H1 (cell line): Measurements from ENCODE around the gene PTPRD. TPM values are rescaled to one million over a fixed set of nuclear protein-coding genes. Genes with fewer than 3 reads are reported as not detected.

Experiments used
- CTCF ChIA-PET: fragments of 300-600 bp; sonication (Branson Sonifier 250); formaldehyde crosslinking; loops from one replicate; lab custom pipeline; 2021; ENCODE audit not compliant: partially characterized antibody; lab: Charles Lee
- POLR2A ChIA-PET: fragments of 300-600 bp; sonication (Branson Sonifier 250); formaldehyde crosslinking; loops from one replicate; lab custom pipeline; 2021; ENCODE audit warnings: inconsistent platforms; ENCODE audit not compliant: partially characterized antibody; lab: Charles Lee
- DNase-seq, 2 experiments: peaks; one replicate each; pipeline versions ENCODE4 v3.0.0 to v3.0.0-alpha.2; 2010 to 2022; ENCODE audit warnings: low spot score in 2 of 2, low read depth in 1 of 2, mixed read lengths in 1 of 2
- FAIRE-seq: peaks from 2 replicates; lab custom pipeline; 2011; peaks lifted over from hg19 to GRCh38; lab: Jason Lieb, UNC
- H2AFZ ChIP-seq: 2 replicates; pipeline ENCODE4 v1.8.1; 2012; ENCODE audit warnings: low read length, inconsistent platforms
- H2AK5ac ChIP-seq: 2 replicates; pipeline ENCODE4 v1.6.1; 2013; ENCODE audit warnings: low read depth, low read length
- H2BK120ac ChIP-seq: replicated peaks from 2 replicates; pipeline ENCODE3; 2013; ENCODE audit warnings: low read depth, low read length, inconsistent platforms
- H2BK12ac ChIP-seq: 2 replicates; pipeline ENCODE4 v1.6.1; 2013; ENCODE audit warnings: low read depth, low read length
- H2BK15ac ChIP-seq: 2 replicates; pipeline ENCODE4 v1.6.1; 2013; ENCODE audit warnings: low read length
- H2BK20ac ChIP-seq: 2 replicates; pipeline ENCODE4 v1.6.1; 2013; ENCODE audit warnings: low read length
- H2BK5ac ChIP-seq: 2 replicates; pipeline ENCODE4 v1.6.1; 2013; ENCODE audit warnings: low read depth, low read length
- H3K14ac ChIP-seq: 2 replicates; pipeline ENCODE4 v1.6.1; 2013; ENCODE audit warnings: inconsistent platforms; ENCODE audit not compliant: insufficient read length
- H3K18ac ChIP-seq: 2 replicates; pipeline ENCODE4 v1.6.1; 2013; ENCODE audit warnings: low read length; ENCODE audit errors: extremely low read depth
- H3K23ac ChIP-seq: 2 replicates; pipeline ENCODE4 v1.6.1; 2013; ENCODE audit warnings: inconsistent platforms; ENCODE audit not compliant: insufficient read length
- H3K23me2 ChIP-seq: 2 replicates; pipeline ENCODE4 v1.6.1; 2013; ENCODE audit warnings: low read depth, low read length
- H3K27ac ChIP-seq: 2 replicates; pipeline ENCODE4 v1.6.1; 2011; ENCODE audit warnings: low read depth, low read length, inconsistent platforms
- H3K27me3 ChIP-seq, 4 experiments: replicated peaks in 1 of 4; 1 replicate in 1 of 4; 2 replicates in 3 of 4; pipeline versions ENCODE4 v1.6.1 to v1.8.1; 2011 to 2013; ENCODE audit warnings: low read length in 3 of 4, mild to moderate bottlenecking in 3 of 4, inconsistent platforms in 2 of 4, mixed read lengths in 2 of 4, moderate library complexity in 1 of 4; ENCODE audit not compliant: control insufficient read depth in 3 of 4, insufficient read depth in 3 of 4; ENCODE audit errors: extremely low read depth in 1 of 4
- H3K36me3 ChIP-seq, 4 experiments: 2 replicates each; pipeline versions ENCODE4 v1.6.1 to v1.8.1; 2011 to 2013; ENCODE audit warnings: mild to moderate bottlenecking in 4 of 4, low read length in 3 of 4, moderate library complexity in 2 of 4, control low read depth in 1 of 4, inconsistent platforms in 1 of 4; ENCODE audit not compliant: insufficient read depth in 4 of 4, control insufficient read depth in 2 of 4
- H3K4ac ChIP-seq: replicated peaks from 2 replicates; pipeline ENCODE3; 2013; ENCODE audit warnings: low read length, low read depth, mixed read lengths, inconsistent platforms; ENCODE audit not compliant: insufficient read length
- H3K4me1 ChIP-seq, 4 experiments: replicated peaks in 1 of 4; 1 replicate in 1 of 4; 2 replicates in 3 of 4; pipeline versions ENCODE4 v1.6.1 to v1.8.1; 2011 to 2013; ENCODE audit warnings: low read length in 3 of 4, inconsistent platforms in 2 of 4, mixed read lengths in 1 of 4; ENCODE audit not compliant: insufficient read depth in 4 of 4, control insufficient read depth in 3 of 4
- H3K4me2 ChIP-seq, 2 experiments: 2 replicates each; pipeline versions ENCODE4 v1.6.1 to v1.8.1; 2011 to 2013; ENCODE audit warnings: low read depth in 2 of 2, low read length in 2 of 2, control low read depth in 1 of 2, inconsistent platforms in 1 of 2, mild to moderate bottlenecking in 1 of 2; ENCODE audit not compliant: insufficient read depth in 1 of 2
- H3K4me3 ChIP-seq, 4 experiments: fragments of 200-600, 300-600 bp in 1 of 4; sonication (generic), shearing (Covaris generic), sonication (Bioruptor Twin) in 1 of 4; 2 replicates each; pipeline versions ENCODE4 v1.5.1 to v1.8.1; 2011 to 2016; ENCODE audit warnings: low read length in 4 of 4, low read depth in 3 of 4, control low read depth in 2 of 4, inconsistent platforms in 2 of 4, mild to moderate bottlenecking in 2 of 4, mixed read lengths in 1 of 4, moderate library complexity in 1 of 4; ENCODE audit not compliant: insufficient read depth in 2 of 4; ENCODE audit errors: extremely low read depth in 1 of 4
- H3K56ac ChIP-seq: replicated peaks from 2 replicates; pipeline ENCODE3; 2013; ENCODE audit warnings: low read depth, mild to moderate bottlenecking, mixed read lengths, low read length, inconsistent platforms; ENCODE audit not compliant: insufficient read length
- H3K79me1 ChIP-seq: 2 replicates; pipeline ENCODE4 v1.6.1; 2013; ENCODE audit warnings: low read depth, low read length, control low read depth
- H3K79me2 ChIP-seq, 2 experiments: 2 replicates each; pipeline versions ENCODE4 v1.6.1 to v1.8.1; 2012 to 2013; ENCODE audit warnings: low read length in 2 of 2, mild to moderate bottlenecking in 2 of 2, inconsistent platforms in 1 of 2; ENCODE audit not compliant: insufficient read depth in 2 of 2, control insufficient read depth in 1 of 2
- H3K9ac ChIP-seq, 4 experiments: replicated peaks in 1 of 4; 1 replicate in 1 of 4; 2 replicates in 3 of 4; pipeline versions ENCODE4 v1.6.1 to v1.8.1; 2011 to 2013; ENCODE audit warnings: low read depth in 3 of 4, low read length in 3 of 4, control low read depth in 2 of 4, mild to moderate bottlenecking in 2 of 4, moderate library complexity in 2 of 4, inconsistent platforms in 1 of 4; ENCODE audit errors: extremely low read depth in 1 of 4
- H3K9me3 ChIP-seq, 2 experiments: 2 replicates each; pipeline versions ENCODE4 v1.6.1 to v1.8.1; 2012 to 2013; ENCODE audit warnings: mild to moderate bottlenecking in 2 of 2, moderate library complexity in 2 of 2, control low read depth in 1 of 2, inconsistent platforms in 1 of 2, low read depth in 1 of 2, low read length in 1 of 2, mixed read lengths in 1 of 2; ENCODE audit not compliant: insufficient read depth in 2 of 2
- H4K20me1 ChIP-seq, 2 experiments: replicated peaks in 1 of 2; 2 replicates each; pipeline versions ENCODE3 to v1.8.1; 2011 to 2013; ENCODE audit warnings: inconsistent platforms in 2 of 2, low read length in 2 of 2, mild to moderate bottlenecking in 1 of 2; ENCODE audit not compliant: insufficient read depth in 2 of 2, control insufficient read depth in 1 of 2
- H4K5ac ChIP-seq: 2 replicates; pipeline ENCODE4 v1.6.1; 2013; ENCODE audit warnings: low read length, low read depth, mixed read lengths, inconsistent platforms; ENCODE audit not compliant: insufficient read length
- H4K8ac ChIP-seq: 2 replicates; pipeline ENCODE4 v1.8.0; 2013; ENCODE audit warnings: mild to moderate bottlenecking, moderate library complexity, low read length, inconsistent platforms; ENCODE audit not compliant: insufficient read depth; ENCODE audit errors: extremely low read depth
- H4K91ac ChIP-seq: replicated peaks from 2 replicates; pipeline ENCODE3; 2013; ENCODE audit warnings: low read length, mixed read lengths, inconsistent platforms; ENCODE audit not compliant: insufficient read length
- GABPA ChIP-seq: IDR thresholded peaks from 2 replicates; pipeline ENCODE4 v1.6.1; 2011; ENCODE audit warnings: mild to moderate bottlenecking, low read length, moderate library complexity, borderline replicate concordance; ENCODE audit not compliant: insufficient read depth
- POLR2A ChIP-seq, 2 experiments: IDR thresholded peaks; 1 replicate in 1 of 2; 2 replicates in 1 of 2; pipeline ENCODE4 v1.6.1; 2011; ENCODE audit warnings: low read depth in 2 of 2, low read length in 2 of 2, mild to moderate bottlenecking in 2 of 2; ENCODE audit errors: control extremely low read depth in 1 of 2
- RAD21 ChIP-seq, 2 experiments: IDR thresholded peaks in 1 of 2; conservative IDR thresholded peaks in 1 of 2; 2 replicates each; pipeline ENCODE4 v1.6.1; 2011; ENCODE audit warnings: low read depth in 2 of 2, low read length in 2 of 2, improper control_type of control experiment in 1 of 2, inconsistent platforms in 1 of 2, mild to moderate bottlenecking in 1 of 2, moderate library complexity in 1 of 2
- WGBS, 2 experiments: shearing (Covaris generic) in 1 of 2; methylation state at CpG; one replicate each; pipeline versions ENCODE4 v1.1.6 to v1.1.7; 2013 to 2015; ENCODE audit warnings: low lambda C conversion rate in 2 of 2, mixed read lengths in 2 of 2, inconsistent platforms in 1 of 2, low coverage in 1 of 2, missing lambda C conversion rate in 1 of 2; ENCODE audit not compliant: insufficient replicate concordance in 2 of 2, insufficient coverage in 1 of 2, insufficient read length in 1 of 2; ENCODE audit errors: extremely low coverage in 1 of 2, missing lambda C conversion rate in 1 of 2; 5-methylcytosine and 5-hydroxymethylcytosine counted together
- polyA plus RNA-seq, 7 experiments: library from polyadenylated mRNA; depleted of rRNA in 3 of 7; stranded (reverse) in 5 of 7; unstranded in 2 of 7; fragments of >200 nt in 5 of 7; fragments of 200-250 nt in 2 of 7; gene quantifications; 1 replicate in 5 of 7; 2 replicates in 1 of 7; 4 replicates in 1 of 7; pipeline versions ENCODE4 v1.2.1 to v1.2.3, GENCODE V29; 2011 to 2013; ENCODE audit warnings: missing spikeins in 2 of 7, mixed read lengths in 2 of 7
- total RNA-seq: library from RNA; stranded (reverse); fragmentation: NEBNext Ultra II Directional; extraction: Animal tissue kit (Norgen Biotek cat#: 25700); gene quantifications from 2 replicates; pipeline ENCODE4 v1.2.1, GENCODE V29; 2021
- TF ChIP-seq, protein P1 (sequence below), 3 experiments: IDR thresholded peaks; 1 replicate in 2 of 3; 2 replicates in 1 of 3; pipeline versions ENCODE4 v1.5.1 to v1.6.1; 2011; ENCODE audit warnings: low read length in 3 of 3, mild to moderate bottlenecking in 3 of 3, inconsistent platforms in 2 of 3, low read depth in 1 of 3, moderate library complexity in 1 of 3; ENCODE audit not compliant: insufficient read depth in 1 of 3; ENCODE audit errors: control extremely low read depth in 1 of 3

The PTPRD gene
- total and polyA plus RNA-seq, 2 of the 8 experiments (the other 6 are each of a cell fraction or from before 2014, with no cell fraction given) = 17.2 to 77.0 TPM

DNA sequence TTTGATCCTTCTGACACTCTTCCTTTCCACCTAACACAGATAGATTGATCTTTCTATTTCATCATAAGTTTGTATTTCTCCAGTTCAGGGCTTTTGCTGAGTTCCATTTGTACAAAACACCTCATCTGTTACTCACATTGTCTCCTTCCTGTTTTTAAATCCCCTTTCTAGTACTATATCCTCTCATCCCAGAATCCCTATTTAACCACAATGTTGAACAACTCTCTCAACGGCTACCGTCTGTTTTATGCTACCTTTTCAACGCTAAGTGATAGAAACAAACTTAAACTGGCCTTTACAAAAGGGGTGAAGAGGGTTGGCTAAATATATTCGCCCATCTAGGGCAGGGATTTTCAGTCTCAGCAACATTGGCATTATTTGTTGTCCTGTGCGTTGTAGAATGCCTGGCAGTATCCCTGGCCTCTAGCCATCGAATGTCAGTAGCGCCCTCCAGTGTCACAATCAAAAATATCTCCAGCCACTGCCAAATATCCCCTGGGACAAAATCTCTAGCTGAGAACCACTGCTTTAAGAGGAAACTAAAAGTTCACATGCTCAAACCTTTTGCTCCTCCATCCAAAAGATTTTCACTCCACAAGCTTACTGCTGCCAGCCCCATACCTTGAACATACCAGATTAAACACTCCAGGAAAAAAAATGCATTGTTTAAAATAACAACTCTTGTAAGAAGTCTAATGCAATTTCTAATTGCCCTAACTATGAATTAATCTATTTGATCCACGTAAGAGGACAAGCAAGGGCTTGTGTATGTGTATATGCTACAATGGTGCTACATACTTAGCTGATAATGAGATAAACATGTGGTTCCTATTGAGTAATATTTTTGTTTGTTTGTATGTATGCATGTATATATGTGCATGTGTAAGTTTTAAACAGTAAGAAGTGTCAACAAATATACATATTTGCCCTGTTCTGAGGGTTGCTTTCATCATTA, 344.0 kb downstream of the PTPRD start:
- no peak overlapping the region for H4K91ac ChIP-seq
- H3K14ac ChIP-seq = no peak overlapping the region
- H4K8ac ChIP-seq = no peak overlapping the region
- H3K9ac ChIP-seq = no peak overlapping the region
- DNase-seq (peak; percentile 5 to 73), FAIRE-seq (peak; percentile 95)
- no peak overlapping the region for H4K5ac ChIP-seq
- no peak overlapping the region for H2BK15ac ChIP-seq
- H3K56ac ChIP-seq = no peak overlapping the region
- H2BK20ac ChIP-seq = no peak overlapping the region
- H2BK5ac ChIP-seq = no peak overlapping the region
- H3K79me2 ChIP-seq = no peaks in the 10 kb centered on the region
- H3K4me3 ChIP-seq = no peak overlapping the region
- no peaks in the 10 kb centered on the region for H3K27me3 ChIP-seq
- H3K4me2 ChIP-seq = no peak overlapping the region
- ChIA-PET POLR2A (no interaction called here), CTCF (interaction anchor here (0.6 to 2.4 kb wide), 42 partner anchors 11 to 1047 kb away, joined by 3 to 10 read pairs (median 3); no protein-coding TSS in a partner anchor)
- H3K23me2 ChIP-seq = no peaks in the 10 kb centered on the region
- no peak overlapping the region for H3K27ac ChIP-seq
- no peak overlapping the region for H3K23ac ChIP-seq
- H2BK12ac ChIP-seq = no peak overlapping the region
- H3K4ac ChIP-seq = no peak overlapping the region
- H3K4me1 ChIP-seq = no peaks in the 10 kb centered on the region; a peak in 1 of 7 replicates
- no peaks in the 10 kb centered on the region for H3K79me1 ChIP-seq
- H3K9me3 ChIP-seq = peaks cover 4 to 6% of the 10 kb centered on the region in 2 experiments; a peak in 3 of 4 replicates
- H2AK5ac ChIP-seq = no peak overlapping the region
- WGBS, 2 experiments = 30% methylated on average over 8 of the region's 8 CpGs; no CpG with 5 or more reads in 1 of the 2 experiments
- H2BK120ac ChIP-seq = no peak overlapping the region
- no peaks in the 10 kb centered on the region; a peak in 1 of 8 replicates for H3K36me3 ChIP-seq
- TF ChIP-seq GABPA (no peak), POLR2A (IDR thresholded peaks at IDR 0.05; ENCODE audit: control extremely low read depth in 1 of 2, low read depth in 2 of 2, low read length in 2 of 2) (no peak), RAD21 (IDR thresholded peaks at IDR 0.05 in 1 of 2, conservative IDR thresholded peaks at IDR 0.05 in 1 of 2; ENCODE audit: low read depth in 2 of 2, low read length in 2 of 2) (peak; percentile 95 to 96)
- TF ChIP-seq, protein P1, sequence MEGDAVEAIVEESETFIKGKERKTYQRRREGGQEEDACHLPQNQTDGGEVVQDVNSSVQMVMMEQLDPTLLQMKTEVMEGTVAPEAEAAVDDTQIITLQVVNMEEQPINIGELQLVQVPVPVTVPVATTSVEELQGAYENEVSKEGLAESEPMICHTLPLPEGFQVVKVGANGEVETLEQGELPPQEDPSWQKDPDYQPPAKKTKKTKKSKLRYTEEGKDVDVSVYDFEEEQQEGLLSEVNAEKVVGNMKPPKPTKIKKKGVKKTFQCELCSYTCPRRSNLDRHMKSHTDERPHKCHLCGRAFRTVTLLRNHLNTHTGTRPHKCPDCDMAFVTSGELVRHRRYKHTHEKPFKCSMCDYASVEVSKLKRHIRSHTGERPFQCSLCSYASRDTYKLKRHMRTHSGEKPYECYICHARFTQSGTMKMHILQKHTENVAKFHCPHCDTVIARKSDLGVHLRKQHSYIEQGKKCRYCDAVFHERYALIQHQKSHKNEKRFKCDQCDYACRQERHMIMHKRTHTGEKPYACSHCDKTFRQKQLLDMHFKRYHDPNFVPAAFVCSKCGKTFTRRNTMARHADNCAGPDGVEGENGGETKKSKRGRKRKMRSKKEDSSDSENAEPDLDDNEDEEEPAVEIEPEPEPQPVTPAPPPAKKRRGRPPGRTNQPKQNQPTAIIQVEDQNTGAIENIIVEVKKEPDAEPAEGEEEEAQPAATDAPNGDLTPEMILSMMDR (IDR thresholded peaks at IDR 0.05; ENCODE audit: control extremely low read depth in 1 of 3, insufficient read depth in 1 of 3, low read depth in 1 of 3, low read length in 3 of 3) = peak; percentile 49 to 88 (median 72)
- no peak overlapping the region for H3K18ac ChIP-seq
- H4K20me1 ChIP-seq = no peaks in the 10 kb centered on the region
- H2AFZ ChIP-seq = peak overlapping the region; percentile 98
